OCI-LY3 (cell line): Measurements from ENCODE around the gene DPAGT1.

Experiments
- CTCF ChIP-seq: fragments of 200-600, 300-600 bp; sonication (generic); IDR thresholded peaks from 2 replicates; pipeline ENCODE4 v1.5.1; 2014; ENCODE audit warnings: antibody characterized with exemption, low read length, low read depth
- EZH2phosphoT487 ChIP-seq: fragments of 200-600 bp; shearing (Covaris generic); IDR thresholded peaks from 2 replicates; pipeline ENCODE4 v1.6.1; 2018; ENCODE audit warnings: antibody characterized with exemption, mixed run types, low read depth

GRCh38 chr11:119126675-119127268 lies 25.1 kb upstream of the DPAGT1 start:
- no peak for TF ChIP-seq CTCF
- TF ChIP-seq EZH2phosphoT487: no peak
